Measurements from ENCODE around the gene BPNT1. TPM values are rescaled to one million over a fixed set of nuclear protein-coding genes. Genes with fewer than 3 reads are reported as not detected.

Gene BPNT1
- total and polyA plus RNA-seq, 2 of the 8 experiments (the other 6 are each of a cell fraction or from before 2014, with no cell fraction given) = 13.2 to 16.3 TPM

- H4K8ac ChIP-seq (ENCODE audit: extremely low read depth, insufficient read depth, low read length) = no peak overlapping the region
- H3K79me1 ChIP-seq (ENCODE audit: low read depth, low read length) = no peaks in the 10 kb centered on the region
- H4K20me1 ChIP-seq (replicated peaks in 1 of 2; ENCODE audit: control insufficient read depth in 1 of 2, insufficient read depth in 2 of 2, low read length in 2 of 2) = peaks cover 0 to 1% of the 10 kb centered on the region in 2 experiments
- no peaks in the 10 kb centered on the region for H3K79me2 ChIP-seq (ENCODE audit: control insufficient read depth in 1 of 2, insufficient read depth in 2 of 2, low read length in 2 of 2)
- no peak overlapping the region for H3K56ac ChIP-seq (replicated peaks; ENCODE audit: insufficient read length, low read depth, low read length)
- H3K4ac ChIP-seq (replicated peaks; ENCODE audit: insufficient read length, low read depth, low read length) = no peak overlapping the region
- H3K36me3 ChIP-seq (ENCODE audit: control insufficient read depth in 2 of 4, insufficient read depth in 4 of 4, low read length in 3 of 4) = peaks cover 0 to 25% (median 10%) of the 10 kb centered on the region in 4 experiments; a peak in 3 of 8 replicates
- CTCF ChIA-PET (ENCODE audit: partially characterized antibody) = no interaction called here
- FAIRE-seq (no peak), DNase-seq (ENCODE audit: low read depth in 1 of 2, low spot score in 2 of 2) (no peak)
- no peak overlapping the region for H2BK120ac ChIP-seq (replicated peaks; ENCODE audit: low read depth, low read length)
- no peak overlapping the region for H3K4me2 ChIP-seq (ENCODE audit: insufficient read depth in 1 of 2, low read depth in 2 of 2, low read length in 2 of 2)
- no peak overlapping the region for H2BK5ac ChIP-seq (ENCODE audit: low read depth, low read length)
- H3K14ac ChIP-seq (ENCODE audit: insufficient read length) = no peak overlapping the region
- no peak overlapping the region for H2BK20ac ChIP-seq (ENCODE audit: low read length)
- no peak overlapping the region for H3K27ac ChIP-seq (ENCODE audit: low read depth, low read length)
- no peaks in the 10 kb centered on the region for H3K9me3 ChIP-seq (ENCODE audit: insufficient read depth in 2 of 2, low read depth in 1 of 2, low read length in 1 of 2)
- no peak overlapping the region for H3K23ac ChIP-seq (ENCODE audit: insufficient read length)
- H2AFZ ChIP-seq (ENCODE audit: low read length) = no peak overlapping the region
- H4K91ac ChIP-seq (replicated peaks; ENCODE audit: insufficient read length, low read length) = no peak overlapping the region
- no peaks in the 10 kb centered on the region for H3K27me3 ChIP-seq (replicated peaks in 1 of 4; ENCODE audit: control insufficient read depth in 3 of 4, extremely low read depth in 1 of 4, insufficient read depth in 3 of 4, low read length in 3 of 4)
- H3K18ac ChIP-seq (ENCODE audit: extremely low read depth, low read length) = no peak overlapping the region
- H3K23me2 ChIP-seq (ENCODE audit: low read depth, low read length) = no peaks in the 10 kb centered on the region
- H2AK5ac ChIP-seq (ENCODE audit: low read depth, low read length) = no peak overlapping the region
- no peak overlapping the region for H4K5ac ChIP-seq (ENCODE audit: insufficient read length, low read depth, low read length)
- POLR2A ChIA-PET (ENCODE audit: partially characterized antibody) = no interaction called here
- no peak overlapping the region for H3K9ac ChIP-seq (replicated peaks in 1 of 4; ENCODE audit: extremely low read depth in 1 of 4, low read depth in 3 of 4, low read length in 3 of 4)
- no peak overlapping the region for H2BK12ac ChIP-seq (ENCODE audit: low read depth, low read length)
- no peaks in the 10 kb centered on the region; a peak in 1 of 7 replicates for H3K4me1 ChIP-seq (replicated peaks in 1 of 4; ENCODE audit: control insufficient read depth in 3 of 4, insufficient read depth in 4 of 4, low read length in 3 of 4)
- H2BK15ac ChIP-seq (ENCODE audit: low read length) = no peak overlapping the region
- H3K4me3 ChIP-seq (ENCODE audit: extremely low read depth in 1 of 4, insufficient read depth in 2 of 4, low read depth in 3 of 4, low read length in 4 of 4) = no peak overlapping the region
- TF ChIP-seq KDM4A (IDR thresholded peaks at IDR 0.05; ENCODE audit: low read depth, low read length, severe bottlenecking) (no peak), ZNF274 (IDR thresholded peaks at IDR 0.05; ENCODE audit: borderline replicate concordance, extremely low read depth, low read length) (no peak), CHD2 (IDR thresholded peaks at IDR 0.05; ENCODE audit: low read length) (no peak), CHD1 (IDR thresholded peaks at IDR 0.05; ENCODE audit: low read depth, low read length) (no peak), TAF7 (optimal IDR thresholded peaks at IDR 0.05; ENCODE audit: borderline replicate concordance, low read depth, low read length) (no peak), EGR1 (IDR thresholded peaks at IDR 0.05; ENCODE audit: borderline replicate concordance, low read depth, low read length) (no peak), PHF8 (conservative IDR thresholded peaks at IDR 0.05; ENCODE audit: low read depth, low read length) (no peak), HDAC2 (IDR thresholded peaks at IDR 0.05; ENCODE audit: borderline replicate concordance in 1 of 2, low read depth in 2 of 2, low read length in 2 of 2) (no peak), TBP (IDR thresholded peaks at IDR 0.05; ENCODE audit: low read depth, low read length) (no peak), SIRT6 (IDR thresholded peaks at IDR 0.05; ENCODE audit: low read length) (no peak), MAX (IDR thresholded peaks at IDR 0.05) (no peak), SP1 (IDR thresholded peaks at IDR 0.05; ENCODE audit: low read depth, low read length) (no peak), RNF2 (IDR thresholded peaks at IDR 0.05; ENCODE audit: borderline replicate concordance, low read depth, low read length, missing control alignments, poor library complexity, severe bottlenecking) (no peak)
Measured at GRCh38 chr1:220129479-220130210, 40.1 kb upstream of the BPNT1 start.
